SK-N-MC (cell line): Measurements from ENCODE around the gene PLCD3.

Experiments
- DNase-seq: peaks from one replicate; pipeline ENCODE4 v3.0.0-alpha.2; 2011; ENCODE audit warnings: low read depth, low spot score
- H3K27ac ChIP-seq: fragments of 200-600 bp; sonication (generic); 2 replicates; pipeline ENCODE4 v1.5.1; 2016; ENCODE audit warnings: mixed run types
- H3K36me3 ChIP-seq: fragments of 200-600 bp; sonication (generic); 2 replicates; pipeline ENCODE4 v1.6.1; 2017; ENCODE audit warnings: antibody characterized with exemption, low read length, mixed read lengths; ENCODE audit not compliant: insufficient read depth
- H3K4me3 ChIP-seq: fragments of 200-600 bp; sonication (generic); 2 replicates; pipeline ENCODE4 v1.5.1; 2016
- H3K9ac ChIP-seq: fragments of 200-600 bp; sonication (generic); 2 replicates; pipeline ENCODE4 v1.8.0; 2017; ENCODE audit warnings: mixed run types, mixed read lengths; ENCODE audit not compliant: insufficient read length
- H3K9me3 ChIP-seq: fragments of 200-600 bp; sonication (generic); 2 replicates; pipeline ENCODE4 v1.6.1; 2017; ENCODE audit warnings: low read depth, mild to moderate bottlenecking, antibody characterized with exemption, low read length, moderate library complexity, mixed read lengths
- EZH2 ChIP-seq: fragments of 200-600 bp; sonication (generic); IDR thresholded peaks from one replicate; pipeline ENCODE4 v1.6.1; 2017; ENCODE audit warnings: antibody characterized with exemption
- FOXP2 ChIP-seq: optimal IDR thresholded peaks from 2 replicates; pipeline ENCODE3; 2011; ENCODE audit warnings: mild to moderate bottlenecking, moderate library complexity; ENCODE audit not compliant: insufficient read depth; ENCODE audit errors: extremely low read length, control extremely low read depth
- POLR2AphosphoS5 ChIP-seq: IDR thresholded peaks from 2 replicates; pipeline ENCODE4 v1.6.1; 2012; ENCODE audit warnings: mild to moderate bottlenecking, low read depth, low read length, borderline replicate concordance

PLCD3 gene

GRCh38 chr17:45115015-45115625 is 17.2 kb downstream of the PLCD3 start:
- Histone ChIP-seq H3K36me3 (no peaks in the 10 kb centered on the region), H3K27ac (no peak overlapping the region), H3K9ac (no peak overlapping the region), H3K4me3 (no peak overlapping the region), H3K9me3 (no peaks in the 10 kb centered on the region)
- TF ChIP-seq POLR2AphosphoS5 (no peak), EZH2 (no peak), FOXP2 (no peak)
- DNase-seq = no peak

GRCh38 chr17:45114117-45114932 is 18.0 kb downstream of the PLCD3 start:
- Histone ChIP-seq H3K9me3 (no peaks in the 10 kb centered on the region), H3K27ac (no peak overlapping the region), H3K4me3 (no peak overlapping the region), H3K9ac (no peak overlapping the region), H3K36me3 (no peaks in the 10 kb centered on the region)
- no peak for DNase-seq
- TF ChIP-seq POLR2AphosphoS5 = no peak
- TF ChIP-seq FOXP2 = no peak
- TF ChIP-seq EZH2 = no peak

- TF ChIP-seq FOXP2 (no peak), EZH2 (no peak), POLR2AphosphoS5 (no peak)
- Histone ChIP-seq H3K27ac (no peak overlapping the region), H3K9ac (no peak overlapping the region)
Observed at GRCh38 chr17:45113424-45113754, 18.9 kb downstream of the PLCD3 start.

DNA sequence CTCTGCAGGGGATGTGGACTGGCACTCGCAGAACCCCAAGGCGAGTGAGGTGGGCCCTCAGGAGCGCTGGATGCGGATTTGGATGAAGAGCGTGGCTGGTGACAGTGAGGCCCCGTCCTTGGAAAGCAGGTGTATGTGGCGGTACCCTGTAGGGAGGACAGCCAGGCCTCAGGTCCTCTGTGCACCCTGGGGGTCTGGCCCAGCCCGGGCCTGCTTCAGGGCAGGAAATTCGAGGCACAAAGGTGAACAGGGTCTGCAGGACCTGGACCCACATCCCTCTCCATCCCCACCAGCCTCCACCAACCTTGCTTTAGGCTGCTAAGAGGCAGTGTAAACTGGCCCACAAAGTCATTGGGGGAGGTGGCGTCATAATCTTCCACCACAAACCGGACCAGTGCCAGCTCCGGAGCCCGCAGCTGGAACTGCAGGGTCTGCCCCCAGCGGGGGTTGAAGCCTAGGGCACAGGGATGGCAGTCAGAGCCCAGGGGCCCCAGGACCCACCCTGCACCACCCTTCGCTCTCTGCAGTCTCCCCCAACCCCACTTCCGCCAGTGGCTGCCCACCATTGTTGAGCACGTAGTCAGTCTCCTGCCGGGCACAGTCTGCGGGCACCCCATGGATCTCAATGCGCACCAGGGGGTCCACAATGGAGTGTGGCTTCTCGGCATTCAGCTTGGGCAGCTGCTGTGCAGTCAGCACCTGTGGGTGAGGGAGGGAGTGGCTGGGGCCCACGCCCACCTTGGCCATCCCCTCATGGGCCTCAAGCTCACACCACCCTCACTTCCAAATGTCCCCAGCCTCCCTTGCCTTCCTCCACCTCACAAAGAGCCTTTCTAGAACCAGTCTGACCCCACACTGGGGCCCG is 19.5 kb downstream of the PLCD3 start:
- no peaks in the 10 kb centered on the region for H3K9me3 ChIP-seq
- H3K27ac ChIP-seq = no peak overlapping the region
- no peak for DNase-seq
- no peak overlapping the region for H3K9ac ChIP-seq
- no peak overlapping the region for H3K4me3 ChIP-seq
- TF ChIP-seq POLR2AphosphoS5 (no peak), FOXP2 (no peak), EZH2 (no peak)
- peaks cover 7% of the 10 kb centered on the region; the same call in 1 of the 2 replicates for H3K36me3 ChIP-seq

More at GRCh38 chr17:45113424-45113754, 18.9 kb downstream of the PLCD3 start:
- Histone ChIP-seq H3K4me3 (no peak overlapping the region), H3K36me3 (peaks cover under 1% of the 10 kb centered on the region; the same call in 1 of the 2 replicates), H3K9me3 (no peaks in the 10 kb centered on the region)
- DNase-seq = no peak

GRCh38 chr17:45111850-45112249 is 20.5 kb downstream of the PLCD3 start:
- peaks cover 16% of the 10 kb centered on the region for H3K36me3 ChIP-seq
- H3K9me3 ChIP-seq = no peaks in the 10 kb centered on the region
- no peak overlapping the region for H3K9ac ChIP-seq
- H3K27ac ChIP-seq = no peak overlapping the region
- TF ChIP-seq FOXP2 = no peak
- TF ChIP-seq POLR2AphosphoS5 = no peak
- TF ChIP-seq EZH2 = no peak
- no peak overlapping the region for H3K4me3 ChIP-seq
- DNase-seq = no peak

DNA sequence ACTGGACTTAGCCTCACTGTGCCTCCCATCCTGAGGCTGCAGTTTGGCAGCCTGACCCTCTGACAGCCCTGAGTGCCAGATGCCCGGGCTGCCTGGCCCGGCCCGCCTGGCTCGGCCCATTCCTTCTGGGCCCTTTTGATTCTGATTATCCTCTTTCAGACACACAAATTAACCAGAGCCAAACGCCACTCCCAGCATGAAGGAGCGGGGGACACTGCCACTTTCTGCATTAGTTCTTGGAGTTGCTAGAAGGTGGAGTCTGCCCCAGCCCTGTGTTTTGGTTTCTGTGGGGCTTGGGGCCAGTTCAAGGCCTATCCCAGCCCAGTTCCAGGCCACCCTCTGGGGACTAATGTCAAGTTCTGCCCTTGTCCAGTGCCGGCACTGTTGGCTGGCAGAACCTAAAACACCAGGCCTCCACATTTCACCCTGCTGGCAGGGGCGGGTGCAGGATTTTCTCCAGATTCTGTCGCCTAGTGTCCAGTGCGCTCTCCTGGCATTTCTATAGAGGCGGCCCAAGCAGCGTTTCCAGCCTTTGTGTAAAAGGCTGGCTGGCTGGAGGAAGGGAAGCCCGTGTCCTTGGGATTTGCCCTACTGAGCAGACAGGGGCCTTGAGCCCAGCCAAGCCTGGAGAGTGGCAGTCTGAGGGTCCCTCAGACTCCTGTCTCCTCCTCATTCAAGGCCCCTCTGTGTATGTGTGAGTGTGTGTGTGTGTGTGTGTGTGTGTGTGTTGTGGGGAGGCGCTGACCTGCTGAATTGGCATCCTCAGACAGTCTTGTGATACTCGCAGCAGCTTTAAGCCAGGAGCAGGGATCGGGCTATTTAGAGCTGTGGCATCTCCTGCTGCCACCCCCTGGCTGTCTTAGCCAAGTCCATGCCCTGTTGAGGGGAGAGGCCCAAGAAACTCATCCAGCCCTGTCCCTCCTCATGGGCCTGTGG is 21.4 kb downstream of the PLCD3 start:
- Histone ChIP-seq H3K4me3 (no peak overlapping the region), H3K9ac (no peak overlapping the region), H3K36me3 (peaks cover 25% of the 10 kb centered on the region), H3K9me3 (no peaks in the 10 kb centered on the region), H3K27ac (0 out of 2 replicates have a peak overlapping the region, but pooled peaks have one; percentile 13)
- no peak for TF ChIP-seq FOXP2
- no peak for TF ChIP-seq EZH2
- TF ChIP-seq POLR2AphosphoS5 = no peak; the same call in 1 of the 2 replicates
- no peak for DNase-seq

GRCh38 chr17:45108595-45109521 is 23.5 kb downstream of the PLCD3 start:
- Histone ChIP-seq H3K9ac (no peak overlapping the region), H3K4me3 (no peak overlapping the region), H3K27ac (no peak overlapping the region), H3K9me3 (no peaks in the 10 kb centered on the region), H3K36me3 (peaks cover 46% of the 10 kb centered on the region)
- TF ChIP-seq FOXP2 = no peak
- TF ChIP-seq POLR2AphosphoS5 = no peak
- no peak for TF ChIP-seq EZH2
- no peak for DNase-seq
